ENCODE measurements around the gene AIG1. TPM values are rescaled to one million over a fixed set of nuclear protein-coding genes. Genes with fewer than 3 reads are reported as not detected.

AIG1 gene
- total RNA-seq, 1 experiment from 2014 or later: 2.2 TPM

GRCh38 chr6:143370812-143371370, 310.2 kb downstream of the AIG1 start:
- no peaks in the 10 kb centered on the region for H3K4me1 ChIP-seq (ENCODE audit: insufficient read depth, low read length, poor library complexity, severe bottlenecking)
- BruUV-seq (replicated peaks): no TSS peak
- no peak for TF ChIP-seq EZH2 (IDR thresholded peaks at IDR 0.05; ENCODE audit: borderline replicate concordance, low read depth, low read length, poor library complexity, severe bottlenecking)
- TF ChIP-seq, protein P1, sequence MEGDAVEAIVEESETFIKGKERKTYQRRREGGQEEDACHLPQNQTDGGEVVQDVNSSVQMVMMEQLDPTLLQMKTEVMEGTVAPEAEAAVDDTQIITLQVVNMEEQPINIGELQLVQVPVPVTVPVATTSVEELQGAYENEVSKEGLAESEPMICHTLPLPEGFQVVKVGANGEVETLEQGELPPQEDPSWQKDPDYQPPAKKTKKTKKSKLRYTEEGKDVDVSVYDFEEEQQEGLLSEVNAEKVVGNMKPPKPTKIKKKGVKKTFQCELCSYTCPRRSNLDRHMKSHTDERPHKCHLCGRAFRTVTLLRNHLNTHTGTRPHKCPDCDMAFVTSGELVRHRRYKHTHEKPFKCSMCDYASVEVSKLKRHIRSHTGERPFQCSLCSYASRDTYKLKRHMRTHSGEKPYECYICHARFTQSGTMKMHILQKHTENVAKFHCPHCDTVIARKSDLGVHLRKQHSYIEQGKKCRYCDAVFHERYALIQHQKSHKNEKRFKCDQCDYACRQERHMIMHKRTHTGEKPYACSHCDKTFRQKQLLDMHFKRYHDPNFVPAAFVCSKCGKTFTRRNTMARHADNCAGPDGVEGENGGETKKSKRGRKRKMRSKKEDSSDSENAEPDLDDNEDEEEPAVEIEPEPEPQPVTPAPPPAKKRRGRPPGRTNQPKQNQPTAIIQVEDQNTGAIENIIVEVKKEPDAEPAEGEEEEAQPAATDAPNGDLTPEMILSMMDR (conservative IDR thresholded peaks at IDR 0.05; ENCODE audit: low read depth, low read length): no peak
- ChIA-PET CTCF (no interaction called here), POLR2A (ENCODE audit: low non-redundant PET) (no interaction called here)
- no peaks in the 10 kb centered on the region for H3K27me3 ChIP-seq (replicated peaks; ENCODE audit: insufficient read depth, low read depth, low read length, poor library complexity)
- no peaks in the 10 kb centered on the region for H3K36me3 ChIP-seq (ENCODE audit: insufficient read depth, low read length, poor library complexity, severe bottlenecking)
- no peaks in the 10 kb centered on the region for H3K9me3 ChIP-seq (ENCODE audit: low read depth, low read length, poor library complexity, severe bottlenecking)
- H3K27ac ChIP-seq (ENCODE audit: low read depth, low read length, poor library complexity, severe bottlenecking): no peak overlapping the region
- H3K4me3 ChIP-seq (ENCODE audit: low read depth, low read length, poor library complexity, severe bottlenecking): no peak overlapping the region
- no peak for DNase-seq (ENCODE audit: low spot score)
- intact Hi-C loops (cut with micrococcal nuclease; ENCODE audit: unreplicated experiment): no loop called here

DNA sequence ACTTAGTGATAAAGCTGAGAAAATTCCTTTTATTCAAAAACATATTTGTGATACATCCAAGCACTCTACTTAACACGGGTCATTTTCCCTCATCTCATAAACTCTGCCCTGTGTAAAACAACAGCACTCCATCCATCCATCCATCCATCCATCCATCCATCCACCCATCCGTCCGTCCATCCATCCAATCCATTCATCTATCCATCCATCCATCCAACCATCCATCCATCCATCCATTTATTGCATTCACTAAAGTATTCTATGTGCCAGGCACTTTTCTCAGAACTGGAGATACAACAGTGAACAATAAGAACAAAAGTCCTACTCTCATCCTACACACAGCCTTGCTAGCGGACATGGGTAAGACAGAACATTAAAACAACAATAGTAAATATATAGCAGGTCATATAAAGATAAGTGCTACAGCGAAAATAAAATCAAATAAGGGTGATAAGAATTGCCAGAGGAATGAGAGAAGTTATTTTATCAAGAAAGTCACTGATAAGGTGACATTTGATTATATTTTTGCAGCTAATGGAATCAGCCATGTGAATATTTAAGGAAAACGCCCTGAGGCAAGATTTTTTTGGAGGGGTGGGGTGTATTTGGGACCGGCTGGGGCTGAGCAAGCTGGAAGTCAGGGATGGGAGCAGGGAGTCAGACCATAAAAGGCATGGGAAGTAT, 311.7 kb downstream of the AIG1 start:
- no TSS peak for BruUV-seq (replicated peaks)
- Histone ChIP-seq H3K27ac (ENCODE audit: low read depth, low read length, poor library complexity, severe bottlenecking) (no peak overlapping the region), H3K9me3 (ENCODE audit: low read depth, low read length, poor library complexity, severe bottlenecking) (no peaks in the 10 kb centered on the region), H3K36me3 (ENCODE audit: insufficient read depth, low read length, poor library complexity, severe bottlenecking) (no peaks in the 10 kb centered on the region), H3K27me3 (replicated peaks; ENCODE audit: insufficient read depth, low read depth, low read length, poor library complexity) (no peaks in the 10 kb centered on the region), H3K4me1 (ENCODE audit: insufficient read depth, low read length, poor library complexity, severe bottlenecking) (no peaks in the 10 kb centered on the region), H3K4me3 (ENCODE audit: low read depth, low read length, poor library complexity, severe bottlenecking) (no peak overlapping the region)
- ChIA-PET CTCF (no interaction called here), POLR2A (ENCODE audit: low non-redundant PET) (no interaction called here)
- no peak for TF ChIP-seq EZH2 (IDR thresholded peaks at IDR 0.05; ENCODE audit: borderline replicate concordance, low read depth, low read length, poor library complexity, severe bottlenecking)
- TF ChIP-seq, protein P1 (conservative IDR thresholded peaks at IDR 0.05; ENCODE audit: low read depth, low read length): no peak
- intact Hi-C loops (cut with micrococcal nuclease; ENCODE audit: unreplicated experiment): no loop called here
- DNase-seq (ENCODE audit: low spot score): no peak

DNA sequence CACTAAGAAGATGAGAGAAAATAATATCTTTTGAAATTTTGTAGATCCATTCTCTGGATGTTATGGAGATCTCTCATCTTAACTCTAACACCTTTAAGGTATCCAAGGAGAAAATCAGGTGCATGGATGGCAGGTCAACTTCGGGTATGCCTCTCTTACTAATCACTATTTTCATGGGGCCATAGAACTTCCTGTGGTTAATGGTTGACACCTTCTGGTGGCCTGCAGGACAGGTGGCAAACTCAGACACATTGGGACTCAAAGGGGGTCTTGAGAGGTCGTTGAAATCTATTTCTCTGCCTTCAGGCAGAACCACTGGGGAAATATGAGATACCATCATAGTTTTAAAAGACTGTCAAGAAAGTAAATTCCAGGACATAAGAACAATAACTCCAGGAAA, 313.3 kb downstream of the AIG1 start:
- Histone ChIP-seq H3K4me1 (ENCODE audit: insufficient read depth, low read length, poor library complexity, severe bottlenecking) (no peaks in the 10 kb centered on the region), H3K36me3 (ENCODE audit: insufficient read depth, low read length, poor library complexity, severe bottlenecking) (no peaks in the 10 kb centered on the region), H3K9me3 (ENCODE audit: low read depth, low read length, poor library complexity, severe bottlenecking) (no peaks in the 10 kb centered on the region), H3K27ac (ENCODE audit: low read depth, low read length, poor library complexity, severe bottlenecking) (no peak overlapping the region), H3K27me3 (replicated peaks; ENCODE audit: insufficient read depth, low read depth, low read length, poor library complexity) (peaks cover 2% of the 10 kb centered on the region), H3K4me3 (ENCODE audit: low read depth, low read length, poor library complexity, severe bottlenecking) (no peak overlapping the region)
- no TSS peak for BruUV-seq (replicated peaks)
- intact Hi-C loops (cut with micrococcal nuclease; ENCODE audit: unreplicated experiment): no loop called here
- ChIA-PET POLR2A (ENCODE audit: low non-redundant PET) (no interaction called here), CTCF (no interaction called here)
- DNase-seq (ENCODE audit: low spot score): no peak
- no peak for TF ChIP-seq EZH2 (IDR thresholded peaks at IDR 0.05; ENCODE audit: borderline replicate concordance, low read depth, low read length, poor library complexity, severe bottlenecking)
- TF ChIP-seq, protein P1 (conservative IDR thresholded peaks at IDR 0.05; ENCODE audit: low read depth, low read length): no peak

All from A673 (cell line).